ENCODE results near the gene PRRX1.

PRRX1 gene

DNA sequence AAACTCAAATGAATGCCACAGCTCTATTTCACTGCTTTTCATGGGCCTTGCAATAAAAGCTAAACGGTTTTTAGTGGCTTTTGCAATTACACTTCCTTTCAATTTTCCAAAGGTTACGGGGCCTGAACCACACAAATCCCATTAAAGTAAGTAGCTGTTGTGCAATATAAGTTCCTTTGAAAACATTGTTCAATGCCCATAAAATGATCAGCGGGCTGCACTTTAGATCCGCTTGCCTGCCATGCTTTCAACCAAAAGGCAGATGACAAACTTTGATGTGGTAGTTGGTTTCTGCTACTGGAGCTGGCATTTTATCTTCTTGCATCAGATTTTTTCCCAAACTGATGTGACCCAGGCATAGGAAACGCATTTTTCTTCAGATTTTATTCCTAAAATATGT, 50.2 kb downstream of the PRRX1 start:
- Histone ChIP-seq H3K4me3 (ENCODE audit: low read length) (no peak overlapping the region), H3K4me2 (ENCODE audit: low read length) (no peak overlapping the region), H3K79me2 (ENCODE audit: low read length) (no peaks in the 10 kb centered on the region), H3K9me3 (ENCODE audit: insufficient read depth, low read length) (no peaks in the 10 kb centered on the region), H3K27ac (ENCODE audit: low read length) (no peak overlapping the region), H4K20me1 (ENCODE audit: insufficient read depth, low read length) (no peaks in the 10 kb centered on the region), H3K27me3 (ENCODE audit: low read depth, low read length) (no peaks in the 10 kb centered on the region), H3K36me3 (replicated peaks; ENCODE audit: low read depth, low read length) (no peaks in the 10 kb centered on the region), H2AFZ (ENCODE audit: low read depth, low read length) (no peak overlapping the region), H3K9ac (ENCODE audit: low read length) (no peak overlapping the region), H3K4me1 (ENCODE audit: low read length) (no peaks in the 10 kb centered on the region)
- TF ChIP-seq EZH2phosphoT487 (IDR thresholded peaks at IDR 0.05; ENCODE audit: low read depth) (no peak), CTCF (IDR thresholded peaks at IDR 0.05; ENCODE audit: low read depth, low read length) (no peak)

GRCh38 chr1:170714938-170715337, 51.0 kb downstream of the PRRX1 start:
- Histone ChIP-seq H3K27ac (ENCODE audit: low read length) (no peak overlapping the region), H3K79me2 (ENCODE audit: low read length) (no peaks in the 10 kb centered on the region), H3K36me3 (replicated peaks; ENCODE audit: low read depth, low read length) (no peaks in the 10 kb centered on the region), H3K27me3 (ENCODE audit: low read depth, low read length) (no peaks in the 10 kb centered on the region), H3K4me1 (ENCODE audit: low read length) (no peaks in the 10 kb centered on the region), H2AFZ (ENCODE audit: low read depth, low read length) (no peak overlapping the region), H3K9me3 (ENCODE audit: insufficient read depth, low read length) (no peaks in the 10 kb centered on the region), H3K4me3 (ENCODE audit: low read length) (no peak overlapping the region), H3K9ac (ENCODE audit: low read length) (no peak overlapping the region), H3K4me2 (ENCODE audit: low read length) (no peak overlapping the region), H4K20me1 (ENCODE audit: insufficient read depth, low read length) (no peaks in the 10 kb centered on the region)
- TF ChIP-seq EZH2phosphoT487 (IDR thresholded peaks at IDR 0.05; ENCODE audit: low read depth) (no peak), CTCF (IDR thresholded peaks at IDR 0.05; ENCODE audit: low read depth, low read length) (no peak)

DNA sequence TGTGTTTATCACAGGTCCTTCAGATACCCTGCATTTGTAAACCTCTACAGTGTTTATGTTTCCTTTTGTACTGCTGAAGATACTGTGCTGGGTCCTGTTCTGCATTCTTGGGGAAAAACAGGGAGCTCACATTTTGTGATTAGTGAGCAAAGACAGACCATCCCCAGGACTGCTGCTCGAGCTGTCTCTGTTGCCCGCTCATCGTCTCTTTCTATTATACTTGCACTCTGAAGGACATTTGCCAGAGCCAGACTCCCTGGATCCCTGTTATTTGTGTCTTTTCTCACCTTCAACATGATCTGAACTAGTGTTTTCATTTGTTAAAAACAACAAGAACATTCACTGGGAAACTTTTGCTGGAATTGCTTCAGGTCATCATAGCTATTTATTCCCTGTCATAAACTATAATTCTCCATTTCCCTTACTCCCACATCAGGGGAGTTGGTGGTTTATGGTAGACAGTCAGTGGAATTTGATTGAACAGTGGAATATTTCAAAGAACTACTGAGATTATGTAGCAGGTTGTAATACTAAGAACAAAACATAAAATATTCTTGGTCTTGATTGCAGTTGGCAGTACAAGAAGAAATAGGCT, 53.0 kb downstream of the PRRX1 start:
- H3K4me2 ChIP-seq (ENCODE audit: low read length), result no peak overlapping the region
- no peaks in the 10 kb centered on the region for H3K9me3 ChIP-seq (ENCODE audit: insufficient read depth, low read length)
- H3K79me2 ChIP-seq (ENCODE audit: low read length), result no peaks in the 10 kb centered on the region
- no peak overlapping the region for H2AFZ ChIP-seq (ENCODE audit: low read depth, low read length)
- H3K4me1 ChIP-seq (ENCODE audit: low read length), result no peaks in the 10 kb centered on the region
- H3K27ac ChIP-seq (ENCODE audit: low read length), result no peak overlapping the region
- no peak overlapping the region for H3K4me3 ChIP-seq (ENCODE audit: low read length)
- H3K9ac ChIP-seq (ENCODE audit: low read length), result no peak overlapping the region
- no peaks in the 10 kb centered on the region for H4K20me1 ChIP-seq (ENCODE audit: insufficient read depth, low read length)
- TF ChIP-seq EZH2phosphoT487 (IDR thresholded peaks at IDR 0.05; ENCODE audit: low read depth), result no peak
- TF ChIP-seq CTCF (IDR thresholded peaks at IDR 0.05; ENCODE audit: low read depth, low read length), result no peak
- no peaks in the 10 kb centered on the region for H3K36me3 ChIP-seq (replicated peaks; ENCODE audit: low read depth, low read length)
- H3K27me3 ChIP-seq (ENCODE audit: low read depth, low read length), result no peaks in the 10 kb centered on the region

DNA sequence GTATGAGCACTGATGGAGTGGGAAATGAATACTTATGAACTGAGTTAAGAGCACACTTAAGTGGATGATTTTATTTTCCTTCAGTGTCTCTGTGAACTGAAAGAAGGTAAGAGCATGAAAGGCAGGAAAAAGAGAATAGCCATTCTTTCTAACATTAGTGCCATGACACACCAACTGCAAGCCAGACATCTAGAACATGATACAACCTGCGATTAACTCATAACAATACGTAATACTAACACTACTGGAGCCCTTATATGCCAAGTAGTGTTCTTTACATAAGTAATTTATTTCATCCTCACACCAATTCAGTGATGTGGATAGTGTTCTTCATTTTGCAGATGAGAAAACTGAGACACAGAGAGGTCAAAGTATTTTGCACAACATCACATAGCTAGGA, 56.7 kb downstream of the PRRX1 start:
- H4K20me1 ChIP-seq (ENCODE audit: insufficient read depth, low read length), result no peaks in the 10 kb centered on the region
- H3K9ac ChIP-seq (ENCODE audit: low read length), result no peak overlapping the region
- H3K27ac ChIP-seq (ENCODE audit: low read length), result no peak overlapping the region
- H2AFZ ChIP-seq (ENCODE audit: low read depth, low read length), result no peak overlapping the region
- TF ChIP-seq CTCF (IDR thresholded peaks at IDR 0.05; ENCODE audit: low read depth, low read length) (no peak), EZH2phosphoT487 (IDR thresholded peaks at IDR 0.05; ENCODE audit: low read depth) (no peak)
- H3K79me2 ChIP-seq (ENCODE audit: low read length), result no peaks in the 10 kb centered on the region
- H3K9me3 ChIP-seq (ENCODE audit: insufficient read depth, low read length), result no peaks in the 10 kb centered on the region
- no peaks in the 10 kb centered on the region for H3K4me1 ChIP-seq (ENCODE audit: low read length)
- H3K36me3 ChIP-seq (replicated peaks; ENCODE audit: low read depth, low read length), result no peaks in the 10 kb centered on the region
- H3K4me3 ChIP-seq (ENCODE audit: low read length), result no peak overlapping the region
- H3K27me3 ChIP-seq (ENCODE audit: low read depth, low read length), result no peaks in the 10 kb centered on the region
- no peak overlapping the region for H3K4me2 ChIP-seq (ENCODE audit: low read length)

Data from OCI-LY3 (cell line).